Amniotic stem cell (primary cell): ENCODE results near the gene COA1.
A peak's percentile ranks its signal among the peaks of the same experiment; 100 is the strongest.
"Not testable (repeated sequence)": the region's sequence is repeated elsewhere in the genome, so short reads cannot be mapped to it uniquely, and the experiment has no call there.

Source experiments
- DNase-seq: peaks from one replicate; lab custom pipeline; 2025; lab: John Stamatoyannopoulos, UW

Gene COA1

DNA sequence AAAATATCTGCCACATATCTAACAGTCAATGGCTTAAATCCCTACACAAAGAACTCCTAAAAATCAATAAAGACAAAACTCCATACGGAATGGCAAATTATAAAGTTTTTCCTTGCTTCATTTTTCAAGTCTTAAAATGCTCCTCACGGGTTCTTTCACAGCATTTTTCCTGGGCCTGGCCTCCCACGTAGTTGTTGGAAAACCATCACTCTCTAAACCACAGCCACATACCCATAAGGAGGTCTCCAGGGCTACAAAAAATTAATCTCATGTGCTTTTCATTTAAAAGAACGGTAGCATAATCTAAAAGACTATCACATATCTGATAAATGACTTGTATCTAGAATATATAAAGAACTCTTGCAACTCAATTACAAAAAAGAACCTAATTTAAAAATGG, 2.9 kb downstream of the COA1 start:
- DNase-seq, result no peak

DNA sequence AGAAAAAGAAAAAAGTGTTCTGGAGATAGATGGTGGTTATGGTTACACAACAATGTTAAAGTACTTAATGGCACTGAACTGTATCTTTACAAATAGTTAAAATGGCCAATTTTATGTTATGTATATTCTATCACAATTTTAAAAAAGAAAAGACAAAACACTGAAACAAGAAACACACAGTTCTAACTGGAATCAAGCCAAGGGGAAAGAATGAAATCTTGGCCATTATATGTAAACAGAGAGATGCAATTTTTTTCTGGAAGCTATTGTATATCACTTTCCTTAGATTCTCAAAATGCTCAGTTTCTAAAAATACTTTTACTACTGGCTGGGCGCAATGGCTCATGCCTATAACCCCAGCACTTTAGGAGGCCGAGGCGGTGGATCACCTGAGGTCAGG, 4.1 kb downstream of the COA1 start:
- DNase-seq, result no peak

GRCh38 chr7:43723007-43723341, 6.3 kb downstream of the COA1 start:
- DNase-seq, result no peak

DNA sequence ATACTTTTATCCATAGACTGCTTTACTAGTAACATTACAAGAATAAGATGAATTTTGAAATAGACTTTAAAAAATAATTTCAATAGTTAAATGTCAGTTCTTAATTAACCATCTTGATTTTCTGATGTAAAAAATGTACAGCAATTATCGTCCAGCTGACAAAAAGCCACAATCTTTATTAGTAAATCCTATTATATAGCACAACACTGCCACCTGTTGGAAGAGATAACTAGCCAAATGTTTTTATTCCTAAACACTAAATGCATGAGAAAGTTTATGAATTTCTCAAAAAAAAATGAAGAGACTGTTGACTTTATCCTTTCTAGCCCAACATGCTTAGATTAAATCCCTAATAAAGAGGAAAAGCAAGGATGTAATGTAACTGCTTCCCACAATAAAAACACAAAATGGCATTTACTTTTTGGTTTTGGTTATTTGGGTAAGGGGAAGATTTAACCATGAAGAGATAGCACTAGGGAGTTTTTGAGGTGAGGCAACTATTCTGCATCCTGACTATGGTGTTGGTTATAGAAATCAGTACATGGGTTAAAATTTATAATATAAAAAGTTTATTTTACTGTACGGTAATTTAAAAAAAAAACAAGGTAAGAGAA, 8.0 kb downstream of the COA1 start:
- DNase-seq, result peak; percentile 48

DNA sequence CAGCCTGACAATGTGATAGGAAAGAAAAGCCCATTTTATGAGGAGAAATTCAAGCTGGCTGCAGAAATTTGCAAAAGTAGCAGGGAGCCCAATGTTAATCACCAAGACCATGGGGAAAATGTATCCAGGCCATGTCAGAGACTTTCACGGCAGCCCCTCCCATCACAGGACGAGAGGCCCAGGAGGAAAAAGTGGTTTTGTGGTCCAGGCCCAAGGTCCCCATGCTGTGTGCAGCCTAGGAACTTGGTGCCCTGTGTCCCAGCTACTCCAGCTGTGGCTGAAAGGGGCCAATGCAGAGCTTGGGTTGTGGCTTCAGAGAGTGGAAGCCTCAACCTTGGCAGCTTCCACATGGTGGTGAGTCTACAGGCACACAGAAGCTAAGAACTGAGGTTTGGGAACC, 12.7 kb downstream of the COA1 start:
- DNase-seq, result no peak

DNA sequence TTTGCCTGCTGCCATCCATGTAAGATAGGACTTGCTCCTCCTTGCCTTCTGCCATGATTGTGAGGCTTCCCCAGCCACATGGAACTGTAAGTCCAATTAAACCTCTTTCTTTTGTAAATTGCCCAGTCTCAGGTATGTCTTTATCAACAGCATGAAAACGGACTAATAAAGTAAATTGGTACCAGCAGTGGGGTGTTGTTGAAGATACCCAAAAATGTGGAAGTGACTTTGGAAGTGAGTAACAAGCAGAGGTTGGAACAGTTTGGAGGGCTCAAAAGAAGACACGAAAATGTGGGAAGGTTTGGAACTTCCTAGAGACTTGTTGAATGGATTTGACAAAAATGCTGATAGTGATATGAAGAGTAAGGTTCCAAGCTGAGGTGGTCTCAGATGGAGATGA, 13.4 kb downstream of the COA1 start:
- not testable (repeated sequence) for DNase-seq

DNA sequence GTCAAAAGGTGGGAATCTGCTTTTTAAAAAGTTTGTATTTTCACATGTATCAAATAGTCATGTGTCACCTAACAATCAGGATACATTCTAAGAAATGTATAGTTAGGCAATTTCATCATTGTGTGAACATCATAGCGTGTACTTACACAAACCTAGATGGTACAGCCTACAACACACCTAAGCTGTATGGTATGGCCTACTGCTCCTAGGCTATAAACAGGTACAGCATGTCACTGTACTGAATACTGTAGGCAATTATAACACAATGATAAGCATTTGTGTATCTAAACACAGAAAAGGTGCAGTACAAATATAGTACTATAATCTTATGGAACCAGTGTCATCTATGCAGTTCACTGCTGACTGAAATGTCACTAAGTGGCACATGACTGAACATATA, 17.8 kb downstream of the COA1 start:
- DNase-seq, result no peak

DNA sequence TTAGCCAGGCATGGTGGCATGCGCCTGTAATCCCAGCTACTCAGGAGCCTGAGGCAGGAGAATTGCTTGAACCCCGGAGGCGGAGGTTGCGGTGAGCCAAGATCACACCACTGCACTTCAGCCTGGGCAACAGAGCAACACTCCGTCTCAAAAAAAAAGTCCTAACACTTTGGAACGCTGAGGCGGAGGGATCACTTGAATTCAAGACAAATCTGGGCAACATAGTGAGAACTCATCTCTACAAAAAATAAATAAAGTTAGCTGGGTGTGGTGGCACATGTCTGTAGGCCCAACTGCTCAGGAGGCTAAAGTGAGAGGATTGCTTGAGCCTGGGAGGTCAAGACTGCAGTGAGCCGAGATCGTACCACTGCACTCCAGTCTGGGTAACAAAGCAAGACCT, 21.3 kb downstream of the COA1 start:
- not testable (repeated sequence) for DNase-seq

GRCh38 chr7:43703573-43703972, 25.8 kb downstream of the COA1 start:
- DNase-seq, result no peak

GRCh38 chr7:43702974-43703373, 26.3 kb downstream of the COA1 start:
- no peak for DNase-seq

GRCh38 chr7:43701929-43702328, 27.4 kb downstream of the COA1 start:
- no peak for DNase-seq

DNA sequence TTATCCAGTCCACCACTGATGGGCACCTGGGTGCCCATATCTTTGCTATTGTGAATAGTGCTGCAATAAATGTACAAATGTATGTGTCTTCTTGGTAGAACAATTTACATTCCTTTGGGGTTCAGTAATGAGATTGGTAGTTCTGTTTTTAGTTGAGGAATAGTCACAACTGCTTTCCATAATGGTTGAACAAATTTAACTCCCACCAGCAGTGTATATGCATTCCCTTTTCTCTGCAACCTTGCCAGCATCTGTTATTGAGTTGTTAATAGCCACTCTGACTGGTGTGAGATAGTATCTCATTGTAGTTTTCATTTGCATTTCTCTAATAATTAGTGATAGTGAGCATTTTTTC, 27.8 kb downstream of the COA1 start:
- DNase-seq, result no peak

DNA sequence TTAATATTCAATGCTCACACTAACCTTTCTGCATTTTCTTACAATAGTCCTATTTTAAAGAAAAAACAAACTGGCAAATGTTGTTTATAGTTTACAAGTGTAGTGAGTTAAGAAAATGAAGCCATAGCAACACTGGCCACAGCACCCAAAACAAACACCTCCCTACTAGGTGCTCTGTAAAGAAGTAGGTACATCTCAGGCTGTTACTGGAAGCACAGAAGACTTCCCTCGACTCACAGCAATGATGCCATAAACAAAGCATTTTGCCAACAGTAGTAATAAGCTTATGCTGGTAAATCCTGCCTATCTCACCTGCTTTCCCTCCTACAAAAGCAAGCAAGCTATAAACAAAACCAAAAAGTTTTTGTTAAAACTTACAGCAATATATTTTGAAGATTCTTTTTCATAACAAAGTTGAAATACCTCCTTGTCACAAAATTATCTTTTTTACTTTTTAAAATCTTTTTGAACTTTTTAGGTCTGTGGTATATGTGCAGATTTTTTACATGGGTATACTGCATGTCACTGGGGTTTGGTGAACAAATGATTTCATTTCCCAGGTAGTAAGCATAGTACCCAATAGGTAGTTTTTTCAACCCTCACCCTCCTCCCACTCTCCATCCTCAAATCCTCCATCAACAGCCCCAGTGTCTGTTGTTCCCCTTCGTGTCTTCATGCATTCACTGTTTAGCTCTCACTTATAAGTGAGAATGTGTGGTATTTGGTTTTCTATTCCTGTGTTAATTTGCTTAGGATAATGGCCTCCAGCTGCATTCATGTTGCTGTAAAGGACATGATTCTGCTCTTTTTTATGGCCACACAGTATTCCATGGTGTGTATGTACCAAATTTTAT, 28.4 kb downstream of the COA1 start:
- no peak for DNase-seq

DNA sequence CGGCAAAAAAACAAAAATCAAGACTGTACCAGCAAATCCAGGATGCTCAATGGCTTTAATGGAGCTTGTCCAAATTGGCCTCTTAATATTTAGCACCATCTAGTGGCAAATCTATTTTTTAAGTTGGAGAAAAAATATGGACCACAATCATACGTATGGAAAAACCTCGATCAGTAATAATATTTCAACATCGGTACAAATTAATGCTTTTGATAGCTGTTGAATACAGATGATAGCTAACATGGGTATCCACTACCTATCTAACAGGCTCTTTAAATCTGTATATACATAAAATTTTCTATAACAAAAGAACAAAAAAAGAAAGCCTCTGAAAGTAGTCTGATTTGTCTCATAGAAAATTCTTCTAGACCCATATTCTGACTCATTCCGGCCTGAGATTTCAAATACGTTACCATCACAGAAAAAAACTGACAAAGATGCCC, 29.2 kb downstream of the COA1 start:
- peak; percentile 46 for DNase-seq

GRCh38 chr7:43698460-43699255, 30.7 kb downstream of the COA1 start:
- no peak for DNase-seq

GRCh38 chr7:43697690-43698089, 31.6 kb downstream of the COA1 start:
- no peak for DNase-seq

DNA sequence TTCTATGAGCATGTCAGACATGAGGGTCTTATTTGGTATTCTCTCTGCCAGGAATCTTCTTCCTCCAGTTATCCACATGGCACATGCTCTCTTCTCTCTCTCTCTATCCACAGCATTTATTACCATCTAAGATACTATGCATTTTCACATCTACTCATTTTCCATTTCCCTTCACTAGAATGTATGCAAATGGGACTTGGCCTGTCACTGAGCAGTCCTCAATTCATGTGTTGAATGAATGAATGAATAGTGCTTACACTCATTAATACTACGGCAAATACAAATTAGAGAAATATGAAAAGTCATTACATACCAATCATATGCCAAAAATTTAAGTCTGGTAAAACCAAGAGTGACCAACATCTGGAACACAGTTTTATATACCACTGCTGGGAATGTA, 34.0 kb downstream of the COA1 start:
- DNase-seq, result no peak

- DNase-seq, result peak; percentile 11
Measured at GRCh38 chr7:43694399-43694748, 34.9 kb downstream of the COA1 start.

- peak; percentile 12 for DNase-seq
Measured at GRCh38 chr7:43693687-43694398, 35.5 kb downstream of the COA1 start.

- no peak for DNase-seq
Measured at GRCh38 chr7:43692582-43693373, 36.5 kb downstream of the COA1 start.

GRCh38 chr7:43691611-43692010, 37.7 kb downstream of the COA1 start:
- no peak for DNase-seq

- no peak for DNase-seq
Measured at GRCh38 chr7:43689115-43689514, 40.2 kb downstream of the COA1 start.
